Measurements from ENCODE around the gene SIX2.

- TF ChIP-seq POLR2AphosphoS5 (IDR thresholded peaks at IDR 0.05) (no peak), CTCF (IDR thresholded peaks at IDR 0.05 in 8 of 11, conservative IDR thresholded peaks at IDR 0.05 in 3 of 11) (no peak), POLR2A (IDR thresholded peaks at IDR 0.05) (no peak)
Observed at GRCh38 chr2:45029215-45029614, 20.0 kb upstream of the SIX2 start.
